Measurements from ENCODE around the gene PLOD2. TPM values are rescaled to one million over a fixed set of nuclear protein-coding genes. Genes with fewer than 3 reads are reported as not detected.

Gene PLOD2
- total and polyA plus RNA-seq, 4 donors: 15.4 to 147 (median 70.0) TPM

DNA sequence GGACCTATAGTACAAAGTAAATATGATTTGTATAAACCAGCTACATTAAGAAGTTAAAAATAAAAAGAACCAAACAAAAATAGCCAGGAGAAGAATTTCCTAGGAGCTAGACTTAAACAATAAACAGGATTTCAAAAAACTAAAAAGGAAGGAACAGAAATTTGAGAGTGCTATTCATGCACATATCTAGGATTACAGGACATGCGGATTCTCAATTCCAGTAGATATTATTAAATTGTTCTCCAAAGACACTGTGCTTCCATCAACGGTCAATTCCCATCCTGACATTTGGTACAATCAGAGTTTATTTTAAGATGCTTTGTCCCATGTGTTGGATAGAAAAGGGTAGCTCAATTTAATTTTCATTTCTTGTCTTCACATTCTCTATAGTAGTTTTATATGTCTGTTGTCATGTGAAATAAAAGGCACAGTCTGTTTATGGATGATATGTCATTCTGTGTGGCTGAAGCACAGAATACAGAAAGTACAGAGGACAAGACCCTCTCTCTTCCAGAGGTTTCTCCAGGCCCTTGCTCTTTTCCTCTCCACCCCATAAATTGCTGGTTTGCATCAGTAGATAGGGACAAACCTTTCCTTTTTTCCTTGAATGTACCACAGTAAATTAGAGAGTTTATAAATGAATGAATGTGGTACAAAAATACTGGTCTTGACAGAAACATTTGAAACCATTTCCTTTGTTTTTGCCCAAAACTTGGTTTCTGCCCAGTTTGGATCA lies 3.5 kb downstream of the PLOD2 start:
- WGBS, 2 donors: 38 to 50% methylated on average over 2 of the region's 2 CpGs
- Histone ChIP-seq H3K36me3 (ENCODE audit: control insufficient read depth in 1 of 2, insufficient read depth in 2 of 2, low read length in 1 of 2) (no peaks in the 10 kb centered on the region), H3K27me3 (ENCODE audit: control insufficient read depth in 1 of 2, insufficient read depth in 2 of 2, low read length in 1 of 2) (no peaks in the 10 kb centered on the region), H3K27ac (ENCODE audit: low read depth in 1 of 2, low read length in 2 of 2) (peak overlapping the region; percentile 71 to 89), H3K4me3 (ENCODE audit: low read length in 2 of 2) (peak overlapping the region; percentile 74 to 77), H3K9me3 (ENCODE audit: control insufficient read depth, low read length) (no peaks in the 10 kb centered on the region), H3K4me1 (ENCODE audit: control insufficient read depth in 1 of 2, insufficient read depth in 2 of 2, low read length in 2 of 2) (peaks cover 0 to 2% of the 10 kb centered on the region in 2 donors)
- ATAC-seq (ENCODE audit: low FRiP score) (no peak), DNase-seq (no peak)
- intact Hi-C loops (cut with DNase I): loop anchor here in 1 of 2 donors (10.0 kb wide), 1 partner anchor 83 kb away; no protein-coding TSS in a partner anchor

GRCh38 chr3:146156666-146157314 lies 4.2 kb downstream of the PLOD2 start:
- DNase-seq (no peak), ATAC-seq (ENCODE audit: low FRiP score) (no peak)
- H3K9me3 ChIP-seq (ENCODE audit: control insufficient read depth, low read length): no peaks in the 10 kb centered on the region
- 22% methylated on average over 3 of the region's 3 CpGs for WGBS, 2 donors
- no peaks in the 10 kb centered on the region for H3K36me3 ChIP-seq (ENCODE audit: control insufficient read depth in 1 of 2, insufficient read depth in 2 of 2, low read length in 1 of 2)
- intact Hi-C loops (cut with DNase I): loop anchor here in 1 of 2 donors (10.0 kb wide), 1 partner anchor 82 kb away; no protein-coding TSS in a partner anchor
- H3K4me1 ChIP-seq (ENCODE audit: control insufficient read depth in 1 of 2, insufficient read depth in 2 of 2, low read length in 2 of 2): peaks cover 0 to 2% of the 10 kb centered on the region in 2 donors
- H3K27me3 ChIP-seq (ENCODE audit: control insufficient read depth in 1 of 2, insufficient read depth in 2 of 2, low read length in 1 of 2): no peaks in the 10 kb centered on the region
- peak overlapping the region; percentile 42 to 44 for H3K27ac ChIP-seq (ENCODE audit: low read depth in 1 of 2, low read length in 2 of 2)
- peak overlapping the region; percentile 22 to 74 for H3K4me3 ChIP-seq (ENCODE audit: low read length in 2 of 2)

DNA sequence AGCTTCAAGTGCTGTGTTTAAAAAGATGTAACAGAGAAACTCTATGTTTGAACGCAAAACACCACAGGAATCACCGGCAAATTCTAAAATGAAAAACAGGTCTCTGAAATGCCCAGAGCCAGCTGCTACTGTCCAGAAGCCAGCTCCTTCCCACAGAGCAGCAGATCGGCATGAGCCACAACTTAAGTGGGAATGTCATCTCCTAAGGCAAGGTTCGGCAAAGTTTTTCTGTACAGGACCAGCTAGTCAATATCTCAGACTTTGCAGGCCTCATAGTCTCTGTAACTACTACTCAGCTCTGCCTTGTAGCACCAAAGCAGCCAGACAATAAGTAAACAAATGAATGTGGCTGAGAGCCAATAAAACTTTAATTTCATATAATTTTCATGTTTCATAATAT lies 4.9 kb downstream of the PLOD2 start:
- 2 to 4% methylated on average over 4 of the region's 4 CpGs for WGBS, 2 donors

GRCh38 chr3:146154995-146155394 lies 6.0 kb downstream of the PLOD2 start:
- intact Hi-C loops (cut with DNase I): loop anchor here in 1 of 2 donors (10.0 kb wide), 1 partner anchor 80 kb away; no protein-coding TSS in a partner anchor
- ATAC-seq (ENCODE audit: low FRiP score) (no peak), DNase-seq (no peak)
- no peaks in the 10 kb centered on the region for H3K9me3 ChIP-seq (ENCODE audit: control insufficient read depth, low read length)
- WGBS, 2 donors: 56 to 58% methylated on average over 2 of the region's 2 CpGs
- peaks cover 0 to 2% of the 10 kb centered on the region in 2 donors for H3K4me1 ChIP-seq (ENCODE audit: control insufficient read depth in 1 of 2, insufficient read depth in 2 of 2, low read length in 2 of 2)
- no peaks in the 10 kb centered on the region for H3K27me3 ChIP-seq (ENCODE audit: control insufficient read depth in 1 of 2, insufficient read depth in 2 of 2, low read length in 1 of 2)
- H3K36me3 ChIP-seq (ENCODE audit: control insufficient read depth in 1 of 2, insufficient read depth in 2 of 2, low read length in 1 of 2): no peaks in the 10 kb centered on the region
- H3K27ac ChIP-seq (ENCODE audit: low read depth in 1 of 2, low read length in 2 of 2): peak overlapping the region in 1 of 2 donors; percentile 51
- H3K4me3 ChIP-seq (ENCODE audit: low read length in 2 of 2): no peak overlapping the region

More for the DNA sequence above, 4.9 kb downstream of the PLOD2 start:
- Histone ChIP-seq H3K4me3 (ENCODE audit: low read length in 2 of 2) (peak overlapping the region; percentile 22 to 74), H3K36me3 (ENCODE audit: control insufficient read depth in 1 of 2, insufficient read depth in 2 of 2, low read length in 1 of 2) (no peaks in the 10 kb centered on the region), H3K9me3 (ENCODE audit: control insufficient read depth, low read length) (no peaks in the 10 kb centered on the region), H3K27me3 (ENCODE audit: control insufficient read depth in 1 of 2, insufficient read depth in 2 of 2, low read length in 1 of 2) (no peaks in the 10 kb centered on the region), H3K4me1 (ENCODE audit: control insufficient read depth in 1 of 2, insufficient read depth in 2 of 2, low read length in 2 of 2) (peaks cover 0 to 2% of the 10 kb centered on the region in 2 donors), H3K27ac (ENCODE audit: low read depth in 1 of 2, low read length in 2 of 2) (peak overlapping the region; percentile 64 to 95)
- ATAC-seq (ENCODE audit: low FRiP score): no peak
- DNase-seq: no peak
- intact Hi-C loops (cut with DNase I): loop anchor here in 1 of 2 donors (10.0 kb wide), 1 partner anchor 81 kb away; no protein-coding TSS in a partner anchor

DNA sequence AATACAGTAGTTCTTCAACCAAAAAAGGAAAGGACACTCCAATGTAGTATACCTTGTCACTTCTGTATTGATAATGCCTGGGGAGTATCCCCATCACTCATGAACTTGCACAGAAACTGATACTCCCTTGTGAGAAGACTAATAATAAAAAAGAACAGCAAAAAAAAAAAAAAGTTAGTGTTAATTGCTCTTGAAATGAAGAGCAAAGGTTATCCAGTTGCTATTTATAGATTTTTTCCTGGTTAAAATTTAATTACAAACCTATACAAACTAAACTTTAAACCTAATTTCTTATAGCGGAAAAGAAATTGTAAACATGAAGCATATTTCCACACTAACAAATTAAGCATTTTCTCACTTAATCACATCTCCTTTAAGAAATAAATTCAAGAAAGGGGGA lies 6.7 kb downstream of the PLOD2 start:
- no peaks in the 10 kb centered on the region for H3K27me3 ChIP-seq (ENCODE audit: control insufficient read depth in 1 of 2, insufficient read depth in 2 of 2, low read length in 1 of 2)
- peaks cover 0 to 2% of the 10 kb centered on the region in 2 donors for H3K4me1 ChIP-seq (ENCODE audit: control insufficient read depth in 1 of 2, insufficient read depth in 2 of 2, low read length in 2 of 2)
- 97 to 100% methylated on average over 1 of the region's 1 CpG for WGBS, 2 donors
- no peak overlapping the region for H3K4me3 ChIP-seq (ENCODE audit: low read length in 2 of 2)
- ATAC-seq (ENCODE audit: low FRiP score) (no peak), DNase-seq (no peak)
- no peak overlapping the region for H3K27ac ChIP-seq (ENCODE audit: low read depth in 1 of 2, low read length in 2 of 2)
- intact Hi-C loops (cut with DNase I): loop anchor here in 1 of 2 donors (10.0 kb wide), 1 partner anchor 80 kb away; no protein-coding TSS in a partner anchor
- no peaks in the 10 kb centered on the region for H3K9me3 ChIP-seq (ENCODE audit: control insufficient read depth, low read length)
- H3K36me3 ChIP-seq (ENCODE audit: control insufficient read depth in 1 of 2, insufficient read depth in 2 of 2, low read length in 1 of 2): no peaks in the 10 kb centered on the region

DNA sequence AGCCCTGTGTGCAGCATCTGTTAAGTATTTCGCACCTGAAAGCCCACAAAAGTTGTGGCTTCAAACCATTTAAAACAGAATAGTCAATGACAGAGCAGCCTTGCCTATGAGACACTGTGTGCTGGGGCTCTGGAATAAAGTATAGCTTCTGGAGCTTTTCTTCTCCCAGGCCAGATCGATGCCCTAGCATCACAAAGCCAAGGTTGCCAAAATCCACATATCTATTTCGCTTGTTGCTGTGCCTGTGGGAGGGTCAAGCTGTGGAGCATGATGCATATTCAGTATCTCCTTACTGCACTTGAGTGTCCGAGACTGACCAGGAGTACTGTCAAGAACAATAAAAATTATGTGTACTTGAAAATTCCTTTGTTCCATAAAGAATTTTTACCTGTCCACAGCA lies 7.6 kb downstream of the PLOD2 start:
- H3K9me3 ChIP-seq (ENCODE audit: control insufficient read depth, low read length): no peaks in the 10 kb centered on the region
- H3K4me3 ChIP-seq (ENCODE audit: low read length in 2 of 2): no peak overlapping the region
- H3K27ac ChIP-seq (ENCODE audit: low read depth in 1 of 2, low read length in 2 of 2): peak overlapping the region; percentile 77 to 89
- no peak for DNase-seq
- peaks cover 0 to 3% of the 10 kb centered on the region in 2 donors for H3K4me1 ChIP-seq (ENCODE audit: control insufficient read depth in 1 of 2, insufficient read depth in 2 of 2, low read length in 2 of 2)
- H3K36me3 ChIP-seq (ENCODE audit: control insufficient read depth in 1 of 2, insufficient read depth in 2 of 2, low read length in 1 of 2): no peaks in the 10 kb centered on the region
- no peaks in the 10 kb centered on the region for H3K27me3 ChIP-seq (ENCODE audit: control insufficient read depth in 1 of 2, insufficient read depth in 2 of 2, low read length in 1 of 2)
- WGBS, 2 donors: 32 to 35% methylated on average over 4 of the region's 4 CpGs
- no peak for ATAC-seq (ENCODE audit: low FRiP score)
- intact Hi-C loops (cut with DNase I): loop anchor here in 1 of 2 donors (10.0 kb wide), 1 partner anchor 79 kb away; no protein-coding TSS in a partner anchor

- 32 to 37% methylated on average over 6 of the region's 6 CpGs for WGBS, 2 donors
- no peak for ATAC-seq (ENCODE audit: low FRiP score)
- H3K4me3 ChIP-seq (ENCODE audit: low read length in 2 of 2): no peak overlapping the region
- no peaks in the 10 kb centered on the region for H3K36me3 ChIP-seq (ENCODE audit: control insufficient read depth in 1 of 2, insufficient read depth in 2 of 2, low read length in 1 of 2)
- peak overlapping the region; percentile 77 to 88 for H3K27ac ChIP-seq (ENCODE audit: low read depth in 1 of 2, low read length in 2 of 2)
- peaks cover 1 to 3% of the 10 kb centered on the region in 2 donors for H3K4me1 ChIP-seq (ENCODE audit: control insufficient read depth in 1 of 2, insufficient read depth in 2 of 2, low read length in 2 of 2)
- no peaks in the 10 kb centered on the region for H3K27me3 ChIP-seq (ENCODE audit: control insufficient read depth in 1 of 2, insufficient read depth in 2 of 2, low read length in 1 of 2)
- intact Hi-C loops (cut with DNase I): loop anchor here in 1 of 2 donors (10.0 kb wide), 1 partner anchor 78 kb away; no protein-coding TSS in a partner anchor
- H3K9me3 ChIP-seq (ENCODE audit: control insufficient read depth, low read length): no peaks in the 10 kb centered on the region
- DNase-seq: peak in 1 of 2 donors; percentile 49
Observed at GRCh38 chr3:146152834-146153233, 8.2 kb downstream of the PLOD2 start.

GRCh38 chr3:146148468-146148931 lies 12.5 kb downstream of the PLOD2 start:
- Histone ChIP-seq H3K9me3 (ENCODE audit: control insufficient read depth, low read length) (no peaks in the 10 kb centered on the region), H3K27me3 (ENCODE audit: control insufficient read depth in 1 of 2, insufficient read depth in 2 of 2, low read length in 1 of 2) (no peaks in the 10 kb centered on the region), H3K36me3 (ENCODE audit: control insufficient read depth in 1 of 2, insufficient read depth in 2 of 2, low read length in 1 of 2) (no peaks in the 10 kb centered on the region), H3K4me1 (ENCODE audit: control insufficient read depth in 1 of 2, insufficient read depth in 2 of 2, low read length in 2 of 2) (peaks cover 1 to 8% of the 10 kb centered on the region in 2 donors), H3K27ac (ENCODE audit: low read depth in 1 of 2, low read length in 2 of 2) (no peak overlapping the region), H3K4me3 (ENCODE audit: low read length in 2 of 2) (no peak overlapping the region)
- intact Hi-C loops (cut with DNase I): no loop called here
- 55 to 56% methylated on average over 1 of the region's 1 CpG for WGBS, 2 donors
- ATAC-seq (ENCODE audit: low FRiP score) (no peak), DNase-seq (no peak)
